Measurements from ENCODE around the gene PTPA.
A peak's percentile ranks its signal among the peaks of the same experiment; 100 is the strongest.
"Not testable (repeated sequence)": the region's sequence is repeated elsewhere in the genome, so short reads cannot be mapped to it uniquely, and the experiment has no call there.

The PTPA gene

DNA sequence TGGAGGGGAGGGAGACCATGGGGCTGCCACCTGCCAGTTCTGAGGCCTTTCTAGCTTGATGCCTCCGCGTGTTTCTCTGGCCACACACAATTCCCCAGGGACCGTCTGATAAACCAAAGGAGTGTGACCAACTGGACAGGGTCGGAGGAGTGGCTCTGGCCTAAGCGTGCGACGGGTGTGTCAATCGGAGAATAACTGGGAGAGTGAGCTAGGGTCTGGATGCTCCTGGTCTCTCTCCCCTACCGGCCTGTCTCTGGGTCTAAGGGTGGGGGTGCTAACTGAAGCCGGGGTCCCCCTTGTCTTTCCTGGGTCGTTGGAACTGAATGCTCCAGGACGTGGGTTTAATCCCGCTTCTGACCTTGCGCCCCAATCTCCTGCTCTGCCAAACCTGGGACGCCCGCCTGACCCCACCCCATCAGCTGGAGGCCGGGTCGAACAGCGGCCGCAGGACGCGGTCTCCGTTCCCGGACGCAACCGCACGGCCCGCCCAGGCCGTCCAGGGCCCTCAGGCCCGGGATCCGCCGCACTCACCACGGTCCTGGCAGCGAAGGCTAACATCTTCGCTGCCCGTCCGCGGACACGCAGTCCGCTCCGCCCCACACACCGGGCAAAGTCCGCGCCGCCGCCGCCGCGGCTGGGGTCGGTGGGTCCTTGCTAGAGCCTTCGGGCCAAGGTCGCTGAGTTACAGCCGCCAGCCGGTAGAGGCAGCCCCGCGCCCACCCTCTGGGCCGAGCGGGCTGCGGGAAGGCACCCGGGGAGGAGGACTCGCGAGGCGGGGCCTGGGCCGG lies 1.1 kb upstream of the PTPA start:
- DNase-seq: no peak

DNA sequence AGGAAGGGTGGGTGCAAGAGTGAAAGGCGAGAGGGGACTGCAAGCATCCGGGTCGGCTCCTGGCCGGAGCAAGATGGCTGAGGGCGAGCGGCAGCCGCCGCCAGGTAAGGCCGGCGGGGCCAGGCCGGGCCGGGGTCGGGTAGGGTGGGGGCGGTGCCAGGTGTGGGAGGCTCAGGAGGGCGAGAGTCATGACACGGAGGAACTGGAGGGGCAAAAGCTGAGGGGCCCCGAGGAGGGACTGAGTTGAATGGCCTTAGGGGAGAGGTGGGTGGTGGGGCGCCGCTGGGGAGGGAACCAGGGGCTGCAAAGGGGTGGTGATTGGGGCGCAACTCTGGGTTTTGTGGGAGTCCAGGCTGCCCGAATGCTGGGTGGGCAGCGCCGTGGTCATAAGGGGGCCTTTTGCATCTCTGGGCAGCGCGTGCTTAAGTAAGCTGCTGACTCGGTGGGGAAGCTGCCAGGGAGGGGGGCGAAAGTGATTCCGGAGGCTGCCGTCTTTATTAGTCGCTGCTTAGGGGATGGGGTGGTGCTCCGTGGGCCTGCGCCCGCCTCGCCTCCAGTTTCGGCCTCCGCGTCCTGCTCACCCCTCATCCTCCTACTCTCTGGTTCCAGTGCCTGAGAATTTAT lies 425 bp downstream of the PTPA start:
- DNase-seq: peak; percentile 50 to 53

DNA sequence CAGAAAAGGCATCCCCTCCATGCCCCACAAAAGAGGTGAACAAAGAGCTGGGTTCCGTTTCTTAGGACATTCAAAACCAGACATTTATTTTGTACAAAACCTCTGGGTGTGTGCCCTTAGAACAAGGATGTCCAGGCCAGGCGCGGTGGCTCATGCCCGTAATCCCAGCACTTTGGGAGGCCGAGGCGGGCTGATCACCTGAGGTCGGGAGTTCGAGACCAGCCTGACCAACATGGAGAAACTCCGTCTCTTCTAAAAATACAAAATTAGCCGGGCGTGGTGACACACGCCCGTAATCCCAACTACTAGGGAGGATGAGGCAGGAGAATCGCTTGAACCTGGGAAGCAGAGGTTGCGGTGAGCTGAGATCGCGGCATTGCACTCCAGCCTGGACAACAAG lies 1.3 kb downstream of the PTPA start:
- DNase-seq: not testable (repeated sequence)

DNA sequence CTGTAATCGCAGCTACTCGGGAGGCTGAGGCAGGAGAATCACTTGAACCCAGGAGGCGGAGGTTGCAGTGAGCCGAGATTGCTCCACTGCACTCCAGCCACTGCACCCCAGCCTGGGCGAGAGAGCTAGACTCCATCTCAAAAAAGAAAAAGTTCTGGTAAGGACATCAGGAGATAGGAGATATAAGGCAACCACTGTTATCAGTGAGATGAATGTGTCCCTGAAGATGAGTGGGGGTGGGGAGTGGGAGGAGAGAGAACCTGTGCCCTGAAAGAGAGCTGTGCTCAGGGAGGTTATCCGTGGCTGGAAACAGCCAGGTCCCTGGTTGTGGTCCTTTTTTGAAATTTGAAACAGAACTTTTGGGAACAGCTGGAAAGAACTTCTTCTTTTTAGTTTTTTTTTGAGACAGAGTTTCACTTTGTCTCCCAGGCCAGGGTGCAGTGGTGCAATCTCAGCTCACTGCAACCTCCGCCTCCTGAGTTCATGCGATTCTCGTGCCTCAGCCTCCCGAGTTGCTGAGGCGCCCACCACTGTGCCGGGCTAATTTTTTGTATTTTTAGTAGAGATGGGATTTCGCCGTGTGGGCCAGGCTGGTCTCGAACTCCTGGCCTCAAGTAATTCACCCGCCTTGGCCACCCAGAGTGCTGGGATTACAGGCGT lies 2.6 kb downstream of the PTPA start:
- DNase-seq: no peak

DNA sequence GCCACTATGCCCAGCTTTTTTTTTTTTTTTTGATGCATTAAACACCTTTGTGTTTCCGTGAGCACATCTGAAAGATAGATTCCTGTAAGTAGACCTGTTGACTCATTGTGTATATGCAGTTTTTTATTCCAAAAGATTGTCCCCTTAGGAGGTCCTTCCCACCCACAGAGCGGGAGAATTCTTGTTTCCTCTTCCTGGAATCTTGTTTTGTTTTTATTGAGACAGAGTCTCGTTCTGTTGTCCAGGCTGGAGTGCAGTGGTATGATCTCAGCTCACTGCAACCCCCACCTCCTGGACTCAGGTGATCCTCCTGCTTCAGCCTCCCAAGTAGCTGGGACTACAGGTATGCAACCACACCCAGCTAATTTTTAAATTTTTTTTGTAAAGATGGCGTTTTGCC lies 7.6 kb downstream of the PTPA start:
- DNase-seq: no peak

DNA sequence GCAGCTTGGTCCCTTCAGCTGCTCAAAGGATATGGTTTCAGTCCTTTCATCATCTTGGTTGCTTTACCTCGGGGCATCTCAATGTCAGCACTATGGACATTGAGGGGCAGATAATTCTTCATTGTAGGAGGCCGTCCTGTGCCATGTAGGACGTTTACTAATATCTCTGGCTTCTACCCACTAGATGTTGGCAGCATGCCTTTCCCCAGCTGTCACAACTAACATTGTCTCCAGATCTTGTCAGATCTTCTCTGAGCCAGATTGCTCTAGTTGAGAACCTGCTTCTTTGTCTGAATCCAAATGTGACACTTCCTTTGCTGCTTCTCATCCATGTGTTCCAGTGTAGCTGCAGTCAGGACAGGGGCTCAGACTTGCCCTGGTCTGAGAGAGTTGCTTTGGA lies 10.3 kb downstream of the PTPA start:
- DNase-seq: no peak

DNA sequence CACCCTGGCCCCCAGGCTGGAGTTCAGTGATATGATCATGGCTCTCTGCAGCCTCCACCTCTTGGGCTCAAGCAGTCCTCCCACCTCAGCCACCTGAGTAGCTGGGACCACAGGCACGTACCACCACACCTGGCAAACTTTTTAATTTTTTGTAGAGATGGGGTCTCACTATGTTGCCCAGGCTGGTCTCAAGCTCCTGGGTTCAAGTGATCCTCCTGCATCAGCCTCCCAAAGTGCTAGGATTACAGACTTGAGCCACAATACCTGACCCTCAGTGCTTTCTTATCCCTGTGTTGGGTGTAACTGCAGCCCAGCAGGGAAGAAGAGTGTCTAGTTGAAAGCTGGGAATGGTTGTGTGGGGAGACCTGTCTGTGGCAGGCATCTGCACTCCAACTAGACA lies 10.9 kb downstream of the PTPA start:
- DNase-seq: no peak

DNA sequence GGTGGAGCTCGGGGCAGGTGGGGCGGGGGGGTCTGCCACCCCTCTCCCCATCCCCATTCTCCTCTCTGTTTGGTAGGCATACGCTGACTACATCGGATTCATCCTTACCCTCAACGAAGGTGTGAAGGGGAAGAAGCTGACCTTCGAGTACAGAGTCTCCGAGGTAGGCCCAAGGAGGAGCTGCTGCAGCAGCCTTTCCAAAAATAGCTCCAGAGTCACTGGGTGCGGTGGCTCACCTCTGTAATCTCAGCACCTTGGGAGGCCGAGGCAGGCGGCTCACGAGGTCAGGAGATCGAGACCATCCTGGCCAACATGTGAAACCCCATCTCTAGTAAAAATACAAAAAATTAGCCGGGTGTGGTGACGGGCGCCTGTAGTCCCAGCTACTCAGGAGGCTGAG lies 11.8 kb downstream of the PTPA start:
- DNase-seq: not testable (repeated sequence)

DNA sequence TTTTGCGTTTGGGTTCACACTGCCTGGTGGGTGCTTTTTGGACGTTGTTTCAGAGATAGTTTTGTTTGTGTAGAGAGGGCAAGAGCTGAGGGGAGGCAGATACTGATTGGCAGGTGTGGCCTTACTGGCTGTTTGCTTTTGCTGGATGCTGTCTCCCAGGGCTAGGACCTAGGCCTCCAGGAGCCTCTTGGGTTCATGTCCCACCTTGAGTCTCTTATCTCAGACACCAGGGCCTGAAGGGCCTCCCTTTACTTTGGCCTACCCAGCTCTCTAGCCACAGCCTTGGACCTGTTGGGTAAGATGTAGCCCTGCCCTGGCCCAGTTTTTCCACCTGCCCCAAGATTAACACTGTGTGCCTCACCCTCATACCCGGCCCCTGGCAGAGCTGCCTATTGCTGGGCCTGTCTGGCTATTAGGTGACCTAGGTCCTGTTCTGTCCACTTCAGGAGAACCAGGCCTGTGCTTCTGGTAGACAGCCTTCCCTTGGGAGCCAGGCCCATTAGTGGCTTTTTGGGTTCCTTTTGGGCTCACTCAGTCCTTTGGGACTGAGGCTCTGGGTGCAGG lies 13.4 kb downstream of the PTPA start:
- DNase-seq: no peak

DNA sequence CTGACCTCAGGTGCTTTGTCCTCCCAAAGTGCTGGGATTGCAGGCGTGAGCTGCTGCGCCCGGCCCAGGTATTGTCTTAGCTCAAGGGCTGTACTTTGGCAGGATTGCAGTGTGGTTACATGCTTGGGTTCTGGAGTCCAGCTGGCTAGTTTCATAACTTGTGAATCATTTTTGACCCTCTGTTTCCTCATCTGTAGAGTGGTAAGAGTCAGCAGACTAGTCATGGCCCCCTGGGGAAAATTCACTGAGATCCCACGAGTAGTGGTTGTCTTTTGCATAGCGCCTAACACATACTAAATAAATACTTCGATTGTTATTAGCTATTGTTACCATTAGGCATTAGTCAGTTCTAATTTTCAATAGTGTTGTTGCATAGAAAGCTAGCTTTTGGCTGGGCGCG lies 14.3 kb downstream of the PTPA start:
- no peak for DNase-seq

DNA sequence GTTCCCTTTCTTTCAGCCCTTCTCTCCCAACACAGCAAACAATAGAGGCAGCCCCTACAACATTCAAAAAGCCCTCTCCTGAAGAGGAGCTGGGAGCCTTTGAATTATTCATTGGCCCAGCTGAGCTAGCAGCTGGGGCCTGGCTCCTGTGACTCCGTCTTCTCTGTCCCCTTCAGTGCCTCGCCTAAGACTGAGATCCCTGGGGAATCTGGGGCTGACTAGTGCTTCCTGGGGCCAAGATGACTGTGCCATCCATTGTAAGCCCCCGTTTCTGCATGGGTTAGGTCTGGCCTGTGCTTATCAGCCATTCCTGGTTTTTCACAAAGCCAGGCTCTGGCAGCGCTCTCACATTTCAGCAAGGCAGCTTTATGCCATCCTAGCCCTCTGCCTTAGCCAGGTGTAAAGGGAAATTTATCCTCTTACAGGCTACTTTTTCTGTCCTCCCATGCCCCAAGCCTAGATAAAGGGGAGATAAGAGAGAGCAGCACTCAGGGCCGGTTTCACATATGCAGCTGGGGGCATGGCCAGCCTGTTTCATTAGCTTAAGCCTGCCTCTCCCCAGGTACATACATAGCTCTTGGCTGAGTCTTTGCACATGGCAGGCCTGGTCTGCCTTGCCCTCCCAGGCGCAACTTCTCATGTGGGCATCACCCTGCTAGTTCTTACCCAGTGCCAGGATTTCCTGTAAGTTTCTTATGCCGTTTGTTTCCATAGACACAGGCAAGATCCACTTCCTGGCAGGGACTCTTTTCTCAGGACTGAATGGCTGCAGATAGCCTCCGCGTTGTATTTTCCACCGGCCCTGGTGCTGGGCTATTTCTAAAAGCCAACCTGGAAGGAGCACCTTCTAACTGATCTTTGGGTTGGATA lies 15.8 kb downstream of the PTPA start:
- DNase-seq: no peak

DNA sequence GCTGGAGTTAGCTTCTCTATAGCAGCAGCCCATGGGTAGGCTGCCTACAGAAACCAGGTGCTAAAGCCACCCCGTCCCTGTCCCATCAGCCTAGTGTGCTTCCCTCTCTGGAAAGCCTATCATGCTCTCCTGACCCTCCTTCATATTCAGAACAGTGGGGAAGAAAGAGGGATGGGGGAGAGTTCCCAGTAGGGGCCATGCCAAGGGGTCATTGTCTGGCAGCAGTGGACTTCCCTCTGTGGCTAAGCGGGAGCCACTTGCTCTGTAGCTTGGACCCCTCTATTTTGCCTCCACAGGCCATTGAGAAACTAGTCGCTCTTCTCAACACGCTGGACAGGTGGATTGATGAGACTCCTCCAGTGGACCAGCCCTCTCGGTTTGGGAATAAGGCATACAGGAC lies 17.5 kb downstream of the PTPA start:
- no peak for DNase-seq

DNA sequence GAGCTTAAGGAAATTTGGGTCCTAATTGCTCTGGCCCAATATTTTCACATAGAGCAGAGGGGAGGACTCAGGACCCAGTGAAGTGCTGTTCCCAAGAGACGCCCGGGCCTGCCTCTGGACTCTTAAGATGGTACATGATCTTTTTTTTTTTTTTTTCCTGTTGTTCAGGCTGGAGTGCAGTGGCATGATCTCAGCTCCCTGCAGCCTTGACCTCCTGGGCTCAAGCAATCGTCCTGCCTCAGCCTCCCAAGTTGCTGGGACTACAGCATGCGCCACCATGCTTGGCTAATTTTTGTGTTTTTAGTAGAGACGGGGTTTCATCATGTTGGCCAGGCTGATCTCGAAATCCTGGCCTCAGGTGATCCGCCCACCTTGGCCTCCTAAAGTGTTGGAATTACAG lies 19.1 kb downstream of the PTPA start:
- not testable (repeated sequence) for DNase-seq

DNA sequence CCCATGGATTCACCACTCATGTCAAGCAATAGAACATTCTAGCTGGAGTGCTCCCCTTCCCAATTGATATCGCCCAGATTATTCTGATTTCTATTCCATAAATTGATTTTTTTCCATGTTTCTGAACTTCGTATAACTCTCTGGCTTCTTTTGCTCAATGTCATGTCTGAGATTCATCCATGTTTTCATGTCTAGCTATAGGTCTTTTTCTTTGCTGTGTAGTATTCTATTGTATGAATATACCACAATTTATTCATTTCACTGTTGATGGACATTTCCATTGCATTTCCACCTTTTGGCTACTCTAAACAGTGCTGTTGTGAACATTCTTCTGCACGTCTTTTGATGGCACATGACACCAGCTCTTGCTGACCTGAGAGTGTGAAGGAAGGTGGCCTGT lies 19.6 kb downstream of the PTPA start:
- DNase-seq: no peak

DNA sequence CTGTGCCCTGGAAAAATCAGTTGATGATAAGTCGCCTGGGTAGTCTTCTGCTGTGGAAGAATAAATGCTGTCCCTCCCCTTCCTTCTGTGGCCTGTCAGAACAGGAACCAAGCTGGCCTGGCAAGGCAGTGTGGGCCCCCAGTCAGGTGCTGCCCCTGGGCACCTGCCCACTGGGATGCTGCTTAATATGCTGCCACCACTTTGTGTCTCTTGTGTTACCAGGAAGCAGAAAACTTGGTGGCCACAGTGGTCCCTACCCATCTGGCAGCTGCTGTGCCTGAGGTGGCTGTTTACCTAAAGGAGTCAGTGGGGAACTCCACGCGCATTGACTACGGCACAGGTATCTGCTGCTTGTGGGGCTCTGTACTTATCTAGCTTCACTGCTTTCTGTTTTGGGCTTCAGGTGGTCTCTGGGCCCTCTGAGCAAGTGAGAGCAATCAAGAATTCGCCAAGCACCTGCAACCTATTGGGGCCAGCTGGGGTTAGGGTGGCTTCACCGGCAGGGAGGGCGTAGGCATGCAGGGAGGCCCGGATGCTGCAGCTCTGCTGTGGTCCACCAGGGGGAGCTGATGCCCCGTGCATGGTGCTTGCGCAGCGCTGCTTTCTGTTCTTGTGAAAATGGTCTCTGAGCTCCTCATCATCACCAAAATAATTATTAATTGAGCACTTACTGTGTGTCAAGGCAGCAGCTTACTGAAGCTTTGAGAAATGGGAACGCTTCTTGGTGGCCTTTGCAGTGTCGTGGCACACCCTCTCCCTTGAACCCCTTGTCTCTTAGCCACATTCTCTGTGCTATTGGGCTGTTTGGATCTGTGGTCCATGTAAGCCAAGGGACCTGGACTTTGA lies 20.3 kb downstream of the PTPA start:
- DNase-seq: peak; percentile 41 to 55

DNA sequence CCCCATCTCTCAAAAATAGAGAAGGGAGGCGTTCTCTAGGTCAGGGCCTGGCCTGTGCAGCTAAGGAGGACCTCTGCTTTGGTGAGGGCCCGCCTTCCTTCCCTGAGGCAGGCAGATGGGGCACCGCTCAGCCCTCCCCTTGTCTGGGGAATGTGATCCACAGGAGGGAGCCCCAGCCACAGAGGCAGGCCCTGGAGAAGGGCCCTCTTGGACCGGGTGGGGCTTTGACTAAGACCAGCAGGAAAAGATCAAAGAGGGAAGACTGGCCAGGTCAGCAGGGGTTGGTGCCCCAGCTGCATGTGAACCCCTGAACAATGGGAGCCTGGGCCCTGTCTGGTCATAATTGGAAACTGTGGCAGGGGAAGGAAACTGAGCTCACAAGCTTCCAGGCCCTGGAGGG lies 21.9 kb downstream of the PTPA start:
- no peak for DNase-seq

DNA sequence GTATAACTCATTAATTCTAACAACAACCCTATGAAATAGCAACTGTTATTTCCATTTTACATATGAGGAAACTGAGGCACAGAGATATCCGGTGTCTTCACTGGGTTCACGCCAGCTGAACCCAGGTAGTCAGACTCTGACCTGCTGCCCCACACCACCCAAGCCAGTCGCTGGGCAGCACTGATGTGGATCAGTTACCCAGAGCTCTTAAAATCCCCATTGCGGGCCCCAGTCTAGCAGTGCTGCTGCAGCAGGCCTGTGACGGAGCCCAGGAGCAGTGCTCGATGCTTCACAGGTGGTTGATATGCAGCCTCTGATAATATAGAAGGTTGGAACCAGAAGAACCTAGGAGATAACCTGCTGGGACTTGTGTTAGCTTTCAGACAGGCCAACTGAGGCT lies 24.3 kb downstream of the PTPA start:
- no peak for DNase-seq

DNA sequence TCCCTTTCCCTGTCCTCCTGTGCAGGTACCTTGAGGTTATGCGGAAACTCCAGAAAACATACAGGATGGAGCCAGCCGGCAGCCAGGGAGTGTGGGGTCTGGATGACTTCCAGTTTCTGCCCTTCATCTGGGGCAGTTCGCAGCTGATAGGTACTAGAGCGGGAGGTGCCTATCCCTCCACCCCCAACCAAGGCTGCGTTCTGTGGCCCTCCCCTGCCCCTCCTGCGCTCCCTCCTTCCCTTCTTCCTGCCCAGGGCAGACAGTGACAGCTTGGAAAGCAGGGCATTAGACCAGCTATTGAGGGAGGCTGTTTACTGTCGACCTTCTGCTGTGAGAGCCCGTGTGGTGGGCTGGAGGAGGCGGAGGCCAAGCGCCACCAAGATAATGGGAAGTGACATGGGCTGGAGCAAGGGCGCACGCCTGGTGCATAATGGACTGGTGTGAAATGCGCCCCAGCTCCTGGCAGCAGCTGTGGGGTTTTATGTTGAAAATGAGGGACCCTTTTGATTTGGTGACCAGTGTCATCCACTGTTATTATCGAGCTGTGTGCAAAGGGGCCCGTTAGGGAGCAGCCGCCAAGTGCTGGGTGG lies 25.3 kb downstream of the PTPA start:
- DNase-seq: no peak

DNA sequence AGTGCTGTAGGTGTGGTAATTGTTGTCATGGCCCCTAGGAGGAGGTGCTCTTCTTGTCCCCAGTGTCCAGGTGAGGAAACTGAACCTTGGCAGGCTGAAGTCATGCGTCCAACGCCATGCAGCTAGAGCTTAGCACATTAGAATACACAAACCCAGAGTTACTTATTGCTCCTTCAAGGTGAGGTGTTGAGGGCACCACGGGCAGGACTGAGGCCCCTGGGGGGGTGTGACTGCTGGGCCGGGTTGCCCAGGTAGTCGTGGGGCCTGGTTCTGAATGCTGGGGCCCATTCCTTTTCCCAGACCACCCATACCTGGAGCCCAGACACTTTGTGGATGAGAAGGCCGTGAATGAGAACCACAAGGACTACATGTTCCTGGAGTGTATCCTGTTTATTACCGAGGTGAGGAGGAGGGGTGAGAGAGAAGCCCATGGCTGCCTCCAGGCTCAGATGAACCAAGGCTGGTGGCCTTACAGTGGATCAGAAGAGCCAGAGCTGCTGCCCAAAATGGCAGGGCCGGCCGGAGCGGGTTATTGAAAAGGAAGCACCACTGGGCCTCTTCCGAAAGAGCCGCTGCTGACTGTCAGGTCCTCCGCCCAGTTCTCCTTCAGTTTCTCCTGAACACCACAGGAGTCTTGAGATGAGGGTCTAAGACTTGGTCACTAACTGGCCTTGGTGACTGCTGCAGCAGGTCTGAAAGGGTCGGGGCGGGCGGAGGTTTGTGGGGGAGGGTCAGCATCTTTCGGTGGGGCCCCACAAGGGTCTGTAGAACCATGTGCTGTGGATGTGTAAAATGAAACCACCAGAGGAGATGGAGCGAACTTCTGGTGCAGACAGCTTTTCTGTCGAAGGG lies 26.3 kb downstream of the PTPA start:
- DNase-seq: no peak

DNA sequence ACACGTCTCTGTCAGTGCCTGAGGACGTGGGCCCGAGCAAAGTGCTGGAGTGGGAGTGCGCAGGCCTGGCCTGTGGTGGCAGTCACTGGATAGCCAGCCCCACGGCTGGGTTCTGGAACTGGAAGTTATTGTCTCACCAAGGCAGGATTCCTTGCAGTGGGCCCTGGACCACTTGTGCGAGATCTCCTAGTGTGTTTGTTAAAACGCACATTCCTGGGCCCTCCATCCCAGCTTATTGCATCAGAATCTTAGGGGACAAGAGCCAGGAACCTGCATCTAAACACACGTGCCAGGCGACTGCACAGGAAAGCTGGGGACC lies 26.9 kb downstream of the PTPA start:
- no peak for DNase-seq

Data from NCI-H2081 (cell line).